B cell (primary cell): Measurements from ENCODE around the gene HOXD10. TPM values are rescaled to one million over a fixed set of nuclear protein-coding genes. Genes with fewer than 3 reads are reported as not detected.

Experiments
- ATAC-seq: fragments of 200-7000 bp; cut with Tn5 transposase; one replicate; pipeline ENCODE4 v1.10.0; 2021; ENCODE audit warnings: low read depth, mild to moderate bottlenecking, moderate number of reproducible peaks, moderate library complexity
- CTCF ChIA-PET: fragments of 350-600 bp; sonication (Branson Sonifier 250); formaldehyde crosslinking; loops from one replicate; lab custom pipeline; 2021; ENCODE audit warnings: antibody characterized with exemption, inconsistent platforms; lab: Charles Lee
- POLR2A ChIA-PET: fragments of 350-600 bp; sonication (Branson Sonifier 250); formaldehyde crosslinking; loops from one replicate; lab custom pipeline; 2021; ENCODE audit warnings: antibody characterized with exemption; lab: Charles Lee
- DNase-seq: peaks from one replicate; pipeline ENCODE4 v3.0.0; 2013
- H2AFZ ChIP-seq: 2 replicates; pipeline ENCODE4 v1.6.1; 2012; ENCODE audit warnings: mild to moderate bottlenecking, low read depth, low read length; ENCODE audit not compliant: insufficient read depth, poor library complexity, severe bottlenecking
- H3K27ac ChIP-seq, 2 donors: 1 replicate in 1 of 2; 2 replicates in 1 of 2; pipeline ENCODE4 v1.5.1; 2012 to 2013; ENCODE audit warnings: low read length in 2 of 2, mild to moderate bottlenecking in 2 of 2, moderate library complexity in 1 of 2
- H3K27me3 ChIP-seq, 4 experiments: fragments of 200-600 bp in 1 of 4; sonication (generic) in 1 of 4; replicated peaks in 1 of 4; 1 replicate in 2 of 4; 2 replicates in 2 of 4; pipeline versions ENCODE4 v1.6.1 to v1.7.0; 2013 to 2016; ENCODE audit warnings: low read length in 3 of 4, mild to moderate bottlenecking in 2 of 4, mixed read lengths in 1 of 4, moderate library complexity in 1 of 4; ENCODE audit not compliant: insufficient read depth in 4 of 4, control insufficient read depth in 3 of 4; ENCODE audit errors: control extremely low read depth in 1 of 4
- H3K36me3 ChIP-seq, 2 experiments: replicated peaks in 1 of 2; 1 replicate in 1 of 2; 2 replicates in 1 of 2; pipeline versions ENCODE4 v1.6.1 to v1.7.1; 2013; ENCODE audit warnings: low read length in 1 of 2; ENCODE audit not compliant: insufficient read depth in 2 of 2, control insufficient read depth in 1 of 2; ENCODE audit errors: control extremely low read depth in 1 of 2, extremely low read depth in 1 of 2
- H3K4me1 ChIP-seq, 2 donors: fragments of 200-600 bp in 1 of 2; sonication (generic) in 1 of 2; 1 replicate in 1 of 2; 2 replicates in 1 of 2; pipeline versions ENCODE4 v1.5.1 to v1.6.1; 2013 to 2017; ENCODE audit warnings: low read length in 2 of 2; ENCODE audit not compliant: control insufficient read depth in 2 of 2, insufficient read depth in 2 of 2
- H3K4me2 ChIP-seq: replicated peaks from 2 replicates; pipeline ENCODE3; 2012; ENCODE audit warnings: mild to moderate bottlenecking, low read depth, low read length; ENCODE audit not compliant: poor library complexity, severe bottlenecking
- H3K4me3 ChIP-seq, 5 experiments: fragments of 200-600 bp in 1 of 5; sonication (generic) in 1 of 5; 1 replicate in 3 of 5; 2 replicates in 2 of 5; pipeline versions ENCODE4 v1.5.1 to v1.7.0; 2011 to 2016; ENCODE audit warnings: low read length in 4 of 5, mild to moderate bottlenecking in 4 of 5, low read depth in 2 of 5, control low read depth in 1 of 5, moderate library complexity in 1 of 5; ENCODE audit not compliant: insufficient read depth in 1 of 5; ENCODE audit errors: control extremely low read depth in 1 of 5, extremely low read depth in 1 of 5
- H3K79me2 ChIP-seq: fragments of 200-600 bp; sonication (generic); one replicate; pipeline ENCODE4 v1.6.0; 2016; ENCODE audit warnings: low read length; ENCODE audit not compliant: control insufficient read depth, insufficient read depth
- H3K9ac ChIP-seq: fragments of 200-600 bp; sonication (generic); 2 replicates; pipeline ENCODE4 v1.6.1; 2017; ENCODE audit warnings: mild to moderate bottlenecking, low read length, moderate library complexity
- H3K9me3 ChIP-seq, 3 donors: one replicate each; pipeline versions ENCODE4 v1.6.1 to v1.7.1; 2013; ENCODE audit warnings: low read length in 2 of 3; ENCODE audit not compliant: control insufficient read depth in 2 of 3, insufficient read depth in 1 of 3; ENCODE audit errors: control extremely low read depth in 1 of 3
- H4K20me1 ChIP-seq: 2 replicates; pipeline ENCODE4 v1.6.0; 2012; ENCODE audit warnings: mild to moderate bottlenecking, low read length; ENCODE audit not compliant: insufficient read depth, control insufficient read depth, poor library complexity, severe bottlenecking
- H3K27ac Mint-ChIP-seq: one replicate; pipeline ENCODE4 v1.8.0; 2021; ENCODE audit warnings: mixed read lengths
- H3K27me3 Mint-ChIP-seq: one replicate; pipeline ENCODE4 v1.8.0; 2021; ENCODE audit warnings: mixed read lengths
- H3K4me1 Mint-ChIP-seq: one replicate; pipeline ENCODE4 v1.8.0; 2021; ENCODE audit warnings: mixed read lengths
- H3K4me3 Mint-ChIP-seq: one replicate; pipeline ENCODE4 v1.8.0; 2021; ENCODE audit warnings: mixed read lengths
- H3K9me3 Mint-ChIP-seq: one replicate; pipeline ENCODE4 v1.8.0; 2022; ENCODE audit warnings: mixed read lengths; ENCODE audit not compliant: insufficient read depth
- EZH2 ChIP-seq: IDR thresholded peaks from 2 replicates; pipeline ENCODE4 v1.6.1; 2012; ENCODE audit warnings: borderline replicate concordance, low read depth, mild to moderate bottlenecking, moderate library complexity, low read length; ENCODE audit not compliant: insufficient read depth, poor library complexity, severe bottlenecking
- WGBS: methylation state at CpG from one replicate; pipeline ENCODE4 v1.1.5; 2013; ENCODE audit warnings: missing lambda C conversion rate; ENCODE audit not compliant: insufficient coverage; 5-methylcytosine and 5-hydroxymethylcytosine counted together
- intact Hi-C: fragments of 100-400 bp; cut with micrococcal nuclease; formaldehyde crosslinking; loops from one replicate; pipeline ENCODE4 v1.10.0; 2022
- polyA plus RNA-seq: library from polyadenylated mRNA; depleted of rRNA; stranded (reverse); fragments of >200 nt; gene quantifications from 2 replicates; pipeline ENCODE4 v1.2.3, GENCODE V29; 2012
- total RNA-seq, 2 donors: library from RNA; stranded (reverse); fragments of 120-200 nt in 1 of 2; gene quantifications; 1 replicate in 1 of 2; 2 replicates in 1 of 2; pipeline versions ENCODE4 v1.2.3 to v1.2.4, GENCODE V29; 2013 to 2022
- TF ChIP-seq, protein P1 (sequence below): fragments of 200-600 bp; IDR thresholded peaks from one replicate; pipeline ENCODE4 v1.8.0; 2022; ENCODE audit warnings: antibody characterized with exemption, mild to moderate bottlenecking

The HOXD10 gene
- total and polyA plus RNA-seq, 2 donors (not counting 1 experiment from before 2014, with no cell fraction given): not detected

DNA sequence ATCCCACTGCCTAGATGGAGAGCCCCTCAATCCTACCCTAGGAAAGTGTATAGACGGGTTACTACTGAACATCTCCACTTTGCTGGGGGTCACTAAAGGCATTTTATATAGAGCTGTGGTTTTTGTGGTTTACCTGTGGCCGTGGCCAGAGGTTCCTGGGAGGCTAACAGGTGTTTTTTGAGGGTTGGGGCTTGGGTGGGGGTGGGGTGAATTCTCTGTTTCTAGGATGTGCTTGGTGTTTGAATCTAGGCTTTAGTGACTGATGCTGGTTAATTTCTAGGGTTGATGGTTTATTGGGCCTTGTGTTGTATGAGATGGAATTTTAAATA is 20.6 kb downstream of the HOXD10 start:
- ATAC-seq (no peak), DNase-seq (no peak)
- Histone ChIP-seq H3K4me1 (peaks cover 25 to 45% of the 10 kb centered on the region in 2 donors), H2AFZ (no peak overlapping the region), H4K20me1 (no peaks in the 10 kb centered on the region), H3K9ac (no peak overlapping the region), H3K79me2 (no peaks in the 10 kb centered on the region), H3K27ac (no peak overlapping the region), H3K9me3 (peaks cover 0 to 33% (median 6%) of the 10 kb centered on the region in 3 donors), H3K27me3 (peaks cover 0 to 93% (median 79%) of the 10 kb centered on the region in 4 experiments), H3K4me3 (no peak overlapping the region), H3K36me3 (no peaks in the 10 kb centered on the region), H3K4me2 (peak overlapping the region; percentile 43)
- ChIA-PET POLR2A (no interaction called here), CTCF (interaction anchor here (2.4 kb wide), 1 partner anchor 10 kb away, joined by 15 read pairs; no protein-coding TSS in a partner anchor)
- WGBS: 0% methylated on average over 1 of the region's 2 CpGs
- Mint-ChIP-seq H3K9me3 (no peaks in the 10 kb centered on the region), H3K4me3 (no peak overlapping the region), H3K27ac (no peak overlapping the region), H3K4me1 (peaks cover 33% of the 10 kb centered on the region), H3K27me3 (peaks cover 84% of the 10 kb centered on the region)
- no peak for TF ChIP-seq EZH2
- TF ChIP-seq, protein P1, sequence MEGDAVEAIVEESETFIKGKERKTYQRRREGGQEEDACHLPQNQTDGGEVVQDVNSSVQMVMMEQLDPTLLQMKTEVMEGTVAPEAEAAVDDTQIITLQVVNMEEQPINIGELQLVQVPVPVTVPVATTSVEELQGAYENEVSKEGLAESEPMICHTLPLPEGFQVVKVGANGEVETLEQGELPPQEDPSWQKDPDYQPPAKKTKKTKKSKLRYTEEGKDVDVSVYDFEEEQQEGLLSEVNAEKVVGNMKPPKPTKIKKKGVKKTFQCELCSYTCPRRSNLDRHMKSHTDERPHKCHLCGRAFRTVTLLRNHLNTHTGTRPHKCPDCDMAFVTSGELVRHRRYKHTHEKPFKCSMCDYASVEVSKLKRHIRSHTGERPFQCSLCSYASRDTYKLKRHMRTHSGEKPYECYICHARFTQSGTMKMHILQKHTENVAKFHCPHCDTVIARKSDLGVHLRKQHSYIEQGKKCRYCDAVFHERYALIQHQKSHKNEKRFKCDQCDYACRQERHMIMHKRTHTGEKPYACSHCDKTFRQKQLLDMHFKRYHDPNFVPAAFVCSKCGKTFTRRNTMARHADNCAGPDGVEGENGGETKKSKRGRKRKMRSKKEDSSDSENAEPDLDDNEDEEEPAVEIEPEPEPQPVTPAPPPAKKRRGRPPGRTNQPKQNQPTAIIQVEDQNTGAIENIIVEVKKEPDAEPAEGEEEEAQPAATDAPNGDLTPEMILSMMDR: no peak
- intact Hi-C loops: no loop called here

DNA sequence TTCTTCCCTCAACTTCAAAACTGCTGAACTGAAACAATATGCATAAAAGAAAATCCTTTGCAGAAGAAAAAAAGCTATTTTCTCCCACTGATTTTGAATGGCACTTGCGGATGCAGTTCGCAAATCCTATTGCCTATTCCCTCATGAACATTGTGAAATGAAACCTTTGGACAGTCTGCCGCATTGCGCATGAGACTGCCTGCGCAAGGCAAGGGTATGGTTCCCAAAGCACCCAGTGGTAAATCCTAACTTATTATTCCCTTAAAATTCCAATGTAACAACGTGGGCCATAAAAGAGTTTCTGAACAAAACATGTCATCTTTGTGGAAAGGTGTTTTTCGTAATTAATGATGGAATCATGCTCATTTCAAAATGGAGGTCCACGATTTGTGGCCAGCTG is 21.3 kb downstream of the HOXD10 start:
- H3K79me2 ChIP-seq: no peaks in the 10 kb centered on the region
- Mint-ChIP-seq H3K27ac (no peak overlapping the region), H3K4me1 (peaks cover 28% of the 10 kb centered on the region), H3K9me3 (no peaks in the 10 kb centered on the region), H3K4me3 (no peak overlapping the region), H3K27me3 (peaks cover 82% of the 10 kb centered on the region)
- TF ChIP-seq, protein P1: no peak
- no peak for TF ChIP-seq EZH2
- H3K4me2 ChIP-seq: no peak overlapping the region
- intact Hi-C loops: no loop called here
- H3K36me3 ChIP-seq: no peaks in the 10 kb centered on the region
- no peak overlapping the region for H3K27ac ChIP-seq
- 58% methylated on average over 4 of the region's 8 CpGs for WGBS
- CTCF ChIA-PET: interaction anchor here (0.9 to 3.8 kb wide), 3 partner anchors 11 to 514 kb away, joined by 6 to 26 read pairs (median 15); no protein-coding TSS in a partner anchor
- no peak for ATAC-seq
- POLR2A ChIA-PET: no interaction called here
- H3K27me3 ChIP-seq: peaks cover 0 to 91% (median 75%) of the 10 kb centered on the region in 4 experiments
- peaks cover 0 to 33% (median 6%) of the 10 kb centered on the region in 3 donors for H3K9me3 ChIP-seq
- no peak for DNase-seq
- no peak overlapping the region for H3K9ac ChIP-seq
- no peaks in the 10 kb centered on the region for H4K20me1 ChIP-seq
- no peak overlapping the region for H2AFZ ChIP-seq
- H3K4me3 ChIP-seq: no peak overlapping the region
- peaks cover 19 to 40% of the 10 kb centered on the region in 2 donors for H3K4me1 ChIP-seq
